Astrocyte of the spinal cord (primary cell): ENCODE measurements around the gene MCF2L2.

Experiments used
- DNase-seq: peaks from one replicate; pipeline ENCODE4 v3.0.0; 2011; ENCODE audit warnings: low read depth, low spot score
- H3K4me3 ChIP-seq: 2 replicates; pipeline ENCODE4 v1.5.1; 2011; ENCODE audit warnings: low read depth, mild to moderate bottlenecking, low read length, moderate library complexity
- CTCF ChIP-seq: IDR thresholded peaks from 2 replicates; pipeline ENCODE4 v1.5.1; 2012; ENCODE audit warnings: low read depth, mild to moderate bottlenecking, low read length, inconsistent platforms
- in situ Hi-C: cut with HindIII; loops from 2 replicates; pipeline ENCODE4 v1.10.0; 2017; ENCODE audit warnings: low sequenced_read_pairs

MCF2L2 gene

GRCh38 chr3:183265157-183265642 is 163.2 kb downstream of the MCF2L2 start:
- peak overlapping the region; percentile 19 for H3K4me3 ChIP-seq
- peak; percentile 75 for DNase-seq

GRCh38 chr3:183264268-183264667 is 164.2 kb downstream of the MCF2L2 start:
- no peak overlapping the region for H3K4me3 ChIP-seq
- no peak for TF ChIP-seq CTCF
- in situ Hi-C loops = no loop called here
- no peak for DNase-seq

More at GRCh38 chr3:183265157-183265642, 163.2 kb downstream of the MCF2L2 start:
- no peak for TF ChIP-seq CTCF
- in situ Hi-C loops = no loop called here

DNA sequence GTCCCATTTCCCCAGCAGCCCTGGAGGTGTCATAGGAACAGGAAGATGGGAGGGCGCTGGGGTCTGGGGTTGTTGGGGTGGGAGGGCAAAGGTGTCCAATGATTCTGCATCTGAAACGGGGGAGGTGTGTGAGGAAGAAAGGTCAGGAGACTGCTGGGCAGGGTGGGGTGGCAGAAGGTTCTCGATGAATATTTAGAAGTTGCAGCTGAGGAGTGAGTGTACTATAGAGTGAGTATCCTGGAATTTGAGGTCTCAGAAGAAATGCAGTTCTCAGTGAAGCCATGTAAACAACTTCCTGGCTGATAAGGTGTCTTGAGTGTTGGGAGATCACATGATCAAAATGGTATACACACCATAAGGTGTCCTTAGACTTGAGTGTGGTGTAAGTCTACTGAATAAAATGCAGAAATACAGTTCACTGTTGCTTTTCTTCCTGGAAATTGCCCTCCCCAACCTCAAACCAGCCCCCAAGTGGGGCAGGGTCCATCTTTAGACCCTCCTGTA is 165.5 kb downstream of the MCF2L2 start:
- in situ Hi-C loops = no loop called here
- H3K4me3 ChIP-seq = no peak overlapping the region
- no peak for DNase-seq
- TF ChIP-seq CTCF = no peak

- no peak for TF ChIP-seq CTCF
- DNase-seq = no peak
- H3K4me3 ChIP-seq = no peak overlapping the region
- in situ Hi-C loops = no loop called here
Measured at GRCh38 chr3:183261151-183261724, 167.2 kb downstream of the MCF2L2 start.

DNA sequence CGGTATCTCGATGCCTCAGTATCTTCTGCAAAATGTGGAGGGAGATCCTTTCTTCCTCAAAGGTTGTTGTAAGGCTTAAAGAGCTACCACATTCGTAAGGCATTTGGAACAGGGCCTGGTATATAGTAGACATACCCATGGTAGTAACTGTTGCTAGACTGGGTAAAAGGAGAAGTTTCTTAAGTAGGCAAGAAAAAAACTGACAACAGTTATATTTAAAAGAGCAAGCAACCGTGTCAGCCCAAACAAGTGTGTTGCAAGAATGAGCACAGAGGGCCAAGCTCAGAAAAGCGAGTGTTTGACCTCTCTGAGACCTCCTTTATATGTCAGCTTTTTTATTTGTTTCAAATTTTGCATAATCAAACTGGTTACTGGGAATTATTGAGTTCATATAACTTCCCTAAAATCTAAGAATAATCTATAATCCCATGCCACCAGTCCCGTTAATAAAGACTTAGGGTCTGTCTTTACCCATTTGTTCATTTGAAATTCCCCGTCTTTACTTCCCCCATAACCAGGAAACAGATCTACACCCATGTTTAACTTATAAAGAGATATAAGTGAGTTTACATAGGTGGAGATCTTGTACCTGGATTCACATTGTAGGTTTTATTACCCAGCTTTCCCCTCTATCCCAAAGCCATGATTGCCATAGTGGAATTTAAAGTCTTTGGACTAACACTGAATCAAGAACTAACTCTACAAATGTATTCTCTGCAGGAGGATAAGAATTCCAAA is 168.1 kb downstream of the MCF2L2 start:
- no peak for DNase-seq
- no peak overlapping the region for H3K4me3 ChIP-seq
- in situ Hi-C loops = no loop called here
- no peak for TF ChIP-seq CTCF

GRCh38 chr3:183259621-183260020 is 168.8 kb downstream of the MCF2L2 start:
- in situ Hi-C loops = no loop called here
- H3K4me3 ChIP-seq = no peak overlapping the region
- no peak for DNase-seq
- no peak for TF ChIP-seq CTCF
